HepG2 (cell line): ENCODE measurements around the gene API5. TPM values are rescaled to one million over a fixed set of nuclear protein-coding genes. Genes with fewer than 3 reads are reported as not detected.

Experiments used
- MAX ChIP-seq: IDR thresholded peaks from 2 replicates; pipeline ENCODE4 v1.6.1; 2012; ENCODE audit warnings: inconsistent platforms
- NCOA1 ChIP-seq: sonication (generic); formaldehyde crosslinking; IDR thresholded peaks from 2 replicates; pipeline ENCODE4 v1.9.0; 2021; ENCODE audit warnings: missing genetic modification reagents
- PTBP1 ChIP-seq: fragments of 200-400 bp; formaldehyde crosslinking; IDR thresholded peaks from 2 replicates; pipeline ENCODE4 v1.6.1; 2018; ENCODE audit warnings: low read length, low read depth; ENCODE audit not compliant: poor library complexity, severe bottlenecking
- SRSF1 ChIP-seq: fragments of 200-400 bp; formaldehyde crosslinking; optimal IDR thresholded peaks from 2 replicates; pipeline ENCODE3; 2017; ENCODE audit warnings: mild to moderate bottlenecking, low read depth, low read length, moderate library complexity
- TMF1 ChIP-seq: sonication (generic); formaldehyde crosslinking; IDR thresholded peaks from 2 replicates; pipeline ENCODE4 v1.8.1; 2022; ENCODE audit warnings: low read depth, missing genetic modification reagents
- ZNF687 ChIP-seq: sonication (generic); formaldehyde crosslinking; IDR thresholded peaks from 2 replicates; pipeline ENCODE4 v1.5.1; 2020; ENCODE audit warnings: mild to moderate bottlenecking, missing genetic modification reagents, moderate library complexity
- ZNF841 ChIP-seq: sonication (generic); formaldehyde crosslinking; IDR thresholded peaks from 2 replicates; pipeline ENCODE4 v1.8.1; 2023; ENCODE audit warnings: missing genetic modification reagents, borderline replicate concordance
- polyA plus RNA-seq, 8 experiments: library from polyadenylated mRNA; depleted of rRNA in 3 of 8; stranded (reverse) in 7 of 8; unstranded in 1 of 8; fragments of >200 nt; fragmentation: Illumina TruSeq in 4 of 8; extraction: Trizol in 4 of 8; gene quantifications; 2 replicates each; pipeline versions ENCODE4 v1.2.1 to v1.2.3, GENCODE V29; 2011 to 2016; ENCODE audit warnings: low read depth in 4 of 8, missing spikeins in 1 of 8, mixed read lengths in 1 of 8; ENCODE audit not compliant: insufficient read depth in 1 of 8
- total RNA-seq, 5 experiments: library from RNA; depleted of rRNA; stranded (reverse); fragments of >200 nt; fragmentation: Illumina TruSeq; extraction: Trizol; gene quantifications; 2 replicates each; pipeline ENCODE4 v1.2.3, GENCODE V29; 2016; ENCODE audit warnings: low read depth in 1 of 5
- TF ChIP-seq, protein P1 (sequence below), 2 experiments: fragments of 450-650 bp in 1 of 2; sonication (generic) in 1 of 2; formaldehyde crosslinking in 1 of 2; IDR thresholded peaks; 2 replicates each; pipeline versions ENCODE4 v1.6.1 to v1.8.0; 2016 to 2022; ENCODE audit warnings: antibody characterized with exemption in 1 of 2, mild to moderate bottlenecking in 1 of 2, missing genetic modification reagents in 1 of 2
- TF ChIP-seq, protein P2 (sequence below): IDR thresholded peaks from 2 replicates; pipeline ENCODE4 v1.6.1; 2016; ENCODE audit warnings: control low read depth
- TF ChIP-seq, protein P3 (sequence below): sonication (generic); formaldehyde crosslinking; IDR thresholded peaks from 2 replicates; pipeline ENCODE4 v1.5.1; 2020; ENCODE audit warnings: missing genetic modification reagents, mild to moderate bottlenecking, borderline replicate concordance

Gene API5
- total and polyA plus RNA-seq, 2 of the 13 experiments (the other 11 are each of a cell fraction or from before 2014, with no cell fraction given) = 21.6 to 59.0 TPM

- TF ChIP-seq, protein P1, sequence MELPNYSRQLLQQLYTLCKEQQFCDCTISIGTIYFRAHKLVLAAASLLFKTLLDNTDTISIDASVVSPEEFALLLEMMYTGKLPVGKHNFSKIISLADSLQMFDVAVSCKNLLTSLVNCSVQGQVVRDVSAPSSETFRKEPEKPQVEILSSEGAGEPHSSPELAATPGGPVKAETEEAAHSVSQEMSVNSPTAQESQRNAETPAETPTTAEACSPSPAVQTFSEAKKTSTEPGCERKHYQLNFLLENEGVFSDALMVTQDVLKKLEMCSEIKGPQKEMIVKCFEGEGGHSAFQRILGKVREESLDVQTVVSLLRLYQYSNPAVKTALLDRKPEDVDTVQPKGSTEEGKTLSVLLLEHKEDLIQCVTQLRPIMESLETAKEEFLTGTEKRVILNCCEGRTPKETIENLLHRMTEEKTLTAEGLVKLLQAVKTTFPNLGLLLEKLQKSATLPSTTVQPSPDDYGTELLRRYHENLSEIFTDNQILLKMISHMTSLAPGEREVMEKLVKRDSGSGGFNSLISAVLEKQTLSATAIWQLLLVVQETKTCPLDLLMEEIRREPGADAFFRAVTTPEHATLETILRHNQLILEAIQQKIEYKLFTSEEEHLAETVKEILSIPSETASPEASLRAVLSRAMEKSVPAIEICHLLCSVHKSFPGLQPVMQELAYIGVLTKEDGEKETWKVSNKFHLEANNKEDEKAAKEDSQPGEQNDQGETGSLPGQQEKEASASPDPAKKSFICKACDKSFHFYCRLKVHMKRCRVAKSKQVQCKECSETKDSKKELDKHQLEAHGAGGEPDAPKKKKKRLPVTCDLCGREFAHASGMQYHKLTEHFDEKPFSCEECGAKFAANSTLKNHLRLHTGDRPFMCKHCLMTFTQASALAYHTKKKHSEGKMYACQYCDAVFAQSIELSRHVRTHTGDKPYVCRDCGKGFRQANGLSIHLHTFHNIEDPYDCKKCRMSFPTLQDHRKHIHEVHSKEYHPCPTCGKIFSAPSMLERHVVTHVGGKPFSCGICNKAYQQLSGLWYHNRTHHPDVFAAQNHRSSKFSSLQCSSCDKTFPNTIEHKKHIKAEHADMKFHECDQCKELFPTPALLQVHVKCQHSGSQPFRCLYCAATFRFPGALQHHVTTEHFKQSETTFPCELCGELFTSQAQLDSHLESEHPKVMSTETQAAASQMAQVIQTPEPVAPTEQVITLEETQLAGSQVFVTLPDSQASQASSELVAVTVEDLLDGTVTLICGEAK (IDR thresholded peaks at IDR 0.05) = peak; percentile 73
- TF ChIP-seq, protein P1 (CRISPR knock-in tag; IDR thresholded peaks at IDR 0.05) = peak; percentile 80
- TF ChIP-seq NCOA1 (CRISPR knock-in tag) (no peak), SRSF1 (peak; percentile 92), ZNF687 (CRISPR knock-in tag) (peak; percentile 90), PTBP1 (no peak), TMF1 (CRISPR knock-in tag) (no peak), MAX (peak; percentile 39; the same call in 1 of the 2 replicates), ZNF841 (CRISPR knock-in tag) (no peak)
- TF ChIP-seq, protein P2, sequence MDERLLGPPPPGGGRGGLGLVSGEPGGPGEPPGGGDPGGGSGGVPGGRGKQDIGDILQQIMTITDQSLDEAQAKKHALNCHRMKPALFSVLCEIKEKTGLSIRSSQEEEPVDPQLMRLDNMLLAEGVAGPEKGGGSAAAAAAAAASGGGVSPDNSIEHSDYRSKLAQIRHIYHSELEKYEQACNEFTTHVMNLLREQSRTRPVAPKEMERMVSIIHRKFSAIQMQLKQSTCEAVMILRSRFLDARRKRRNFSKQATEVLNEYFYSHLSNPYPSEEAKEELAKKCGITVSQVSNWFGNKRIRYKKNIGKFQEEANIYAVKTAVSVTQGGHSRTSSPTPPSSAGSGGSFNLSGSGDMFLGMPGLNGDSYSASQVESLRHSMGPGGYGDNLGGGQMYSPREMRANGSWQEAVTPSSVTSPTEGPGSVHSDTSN (CRISPR knock-in tag) = no peak
- TF ChIP-seq, protein P3, sequence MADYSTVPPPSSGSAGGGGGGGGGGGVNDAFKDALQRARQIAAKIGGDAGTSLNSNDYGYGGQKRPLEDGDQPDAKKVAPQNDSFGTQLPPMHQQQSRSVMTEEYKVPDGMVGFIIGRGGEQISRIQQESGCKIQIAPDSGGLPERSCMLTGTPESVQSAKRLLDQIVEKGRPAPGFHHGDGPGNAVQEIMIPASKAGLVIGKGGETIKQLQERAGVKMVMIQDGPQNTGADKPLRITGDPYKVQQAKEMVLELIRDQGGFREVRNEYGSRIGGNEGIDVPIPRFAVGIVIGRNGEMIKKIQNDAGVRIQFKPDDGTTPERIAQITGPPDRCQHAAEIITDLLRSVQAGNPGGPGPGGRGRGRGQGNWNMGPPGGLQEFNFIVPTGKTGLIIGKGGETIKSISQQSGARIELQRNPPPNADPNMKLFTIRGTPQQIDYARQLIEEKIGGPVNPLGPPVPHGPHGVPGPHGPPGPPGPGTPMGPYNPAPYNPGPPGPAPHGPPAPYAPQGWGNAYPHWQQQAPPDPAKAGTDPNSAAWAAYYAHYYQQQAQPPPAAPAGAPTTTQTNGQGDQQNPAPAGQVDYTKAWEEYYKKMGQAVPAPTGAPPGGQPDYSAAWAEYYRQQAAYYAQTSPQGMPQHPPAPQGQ = no peak
These were observed 47.1 kb downstream of the API5 start, which contains the start of gene TTC17 (continued) for GRCh38 chr11:43358801-43359421.
